Endothelial cell of umbilical vein (primary cell): ENCODE measurements around the gene SH3TC1. TPM values are rescaled to one million over a fixed set of nuclear protein-coding genes. Genes with fewer than 3 reads are reported as not detected.

Experiments used
- BruUV-seq: library from RNA; stranded (reverse); fragments of 400-500 nt; replicated peaks from 2 replicates; lab custom pipeline; 2021; lab: Mats Ljungman, UMichigan
- CTCF ChIA-PET: fragments of 300-600, 350-600 bp; sonication (Branson Sonifier 250); formaldehyde crosslinking; loops from one replicate; lab custom pipeline; 2021; ENCODE audit warnings: antibody characterized with exemption, inconsistent platforms; lab: Charles Lee
- POLR2A ChIA-PET: fragments of 300-600, 350-600 bp; sonication (Branson Sonifier 250); formaldehyde crosslinking; loops from one replicate; lab custom pipeline; 2021; ENCODE audit warnings: antibody characterized with exemption, inconsistent platforms; lab: Charles Lee
- DNase-seq: peaks from one replicate; pipeline ENCODE4 v3.0.0-alpha.2; 2011; ENCODE audit warnings: low read depth, low spot score
- FAIRE-seq: peaks from 2 replicates; lab custom pipeline; 2011; peaks lifted over from hg19 to GRCh38; lab: Jason Lieb, UNC
- H2AFZ ChIP-seq: 2 replicates; pipeline ENCODE4 v1.6.0; 2012; ENCODE audit warnings: low read depth, low read length, control low read depth, inconsistent platforms
- H3K27ac ChIP-seq: 2 replicates; pipeline ENCODE4 v1.5.1; 2011; ENCODE audit warnings: low read depth, mild to moderate bottlenecking, control low read depth, low read length, moderate library complexity; ENCODE audit not compliant: insufficient read depth
- H3K27me3 ChIP-seq, 2 experiments: 2 replicates each; pipeline versions ENCODE4 v1.6.0 to v1.6.1; 2011; ENCODE audit warnings: low read length in 2 of 2, mixed read lengths in 1 of 2; ENCODE audit not compliant: control insufficient read depth in 2 of 2, insufficient read depth in 2 of 2
- H3K36me3 ChIP-seq, 2 experiments: 2 replicates in 1 of 2; 3 replicates in 1 of 2; pipeline ENCODE4 v1.5.1; 2011; ENCODE audit warnings: low read length in 2 of 2, mild to moderate bottlenecking in 1 of 2, moderate library complexity in 1 of 2; ENCODE audit not compliant: control insufficient read depth in 2 of 2, insufficient read depth in 2 of 2; ENCODE audit errors: extremely low read depth in 1 of 2
- H3K4me1 ChIP-seq: 3 replicates; pipeline ENCODE4 v1.5.1; 2011; ENCODE audit warnings: mild to moderate bottlenecking, low read length; ENCODE audit not compliant: control insufficient read depth, insufficient read depth; ENCODE audit errors: extremely low read depth
- H3K4me2 ChIP-seq: 2 replicates; pipeline ENCODE4 v1.6.1; 2011; ENCODE audit warnings: low read length, control low read depth, mixed read lengths; ENCODE audit not compliant: insufficient read depth
- H3K4me3 ChIP-seq, 3 experiments: fragments of 200-600 bp in 1 of 3; sonication (generic), shearing (Covaris generic) in 1 of 3; replicated peaks in 1 of 3; 2 replicates each; pipeline ENCODE4 v1.5.1; 2011 to 2016; ENCODE audit warnings: control low read depth in 3 of 3, low read length in 3 of 3, mild to moderate bottlenecking in 2 of 3, inconsistent platforms in 1 of 3, low read depth in 1 of 3, moderate library complexity in 1 of 3; ENCODE audit not compliant: insufficient read depth in 1 of 3
- H3K79me2 ChIP-seq: 2 replicates; pipeline ENCODE4 v1.6.0; 2012; ENCODE audit warnings: low read length, inconsistent platforms; ENCODE audit not compliant: control insufficient read depth, insufficient read depth
- H3K9ac ChIP-seq: replicated peaks from 2 replicates; pipeline ENCODE3; 2011; ENCODE audit warnings: low read length, control low read depth; ENCODE audit not compliant: insufficient read depth; ENCODE audit errors: extremely low read depth
- H3K9me1 ChIP-seq: replicated peaks from 3 replicates; pipeline ENCODE4 v1.6.0; 2011; ENCODE audit warnings: mild to moderate bottlenecking, low read length; ENCODE audit not compliant: control insufficient read depth, insufficient read depth; ENCODE audit errors: extremely low read depth
- H3K9me3 ChIP-seq: replicated peaks from 2 replicates; pipeline ENCODE4 v1.5.1; 2012; ENCODE audit warnings: low read length, inconsistent platforms; ENCODE audit not compliant: control insufficient read depth, insufficient read depth
- H4K20me1 ChIP-seq: replicated peaks from 2 replicates; pipeline ENCODE3; 2011; ENCODE audit warnings: mild to moderate bottlenecking, low read length; ENCODE audit not compliant: control insufficient read depth, insufficient read depth; ENCODE audit errors: extremely low read depth
- CTCF ChIP-seq, 2 donors: IDR thresholded peaks; 1 replicate in 1 of 2; 2 replicates in 1 of 2; pipeline ENCODE4 v1.5.1; 2011; ENCODE audit warnings: low read length in 2 of 2, mild to moderate bottlenecking in 2 of 2, moderate library complexity in 2 of 2, control low read depth in 1 of 2, inconsistent platforms in 1 of 2, low read depth in 1 of 2; ENCODE audit not compliant: insufficient read depth in 1 of 2; ENCODE audit errors: extremely low read depth in 1 of 2
- EZH2 ChIP-seq: IDR thresholded peaks from 2 replicates; pipeline ENCODE4 v1.6.1; 2012; ENCODE audit warnings: borderline replicate concordance, low read depth, mild to moderate bottlenecking, moderate library complexity, low read length, inconsistent platforms; ENCODE audit not compliant: severe bottlenecking
- FOS ChIP-seq: IDR thresholded peaks from 2 replicates; pipeline ENCODE4 v1.6.1; 2011; ENCODE audit warnings: mild to moderate bottlenecking, low read length, moderate library complexity, borderline replicate concordance; ENCODE audit not compliant: insufficient read depth
- GATA2 ChIP-seq: IDR thresholded peaks from 2 replicates; pipeline ENCODE4 v1.7.0; 2011; ENCODE audit warnings: low read depth, mild to moderate bottlenecking, moderate library complexity, mixed read lengths, low read length; ENCODE audit not compliant: insufficient read length, insufficient read depth
- JUN ChIP-seq: IDR thresholded peaks from 2 replicates; pipeline ENCODE4 v1.6.1; 2011; ENCODE audit warnings: borderline replicate concordance, low read depth; ENCODE audit not compliant: insufficient read length, insufficient read depth
- MAX ChIP-seq: IDR thresholded peaks from 2 replicates; pipeline ENCODE4 v1.6.1; 2011; ENCODE audit not compliant: insufficient read depth, insufficient read length
- MYC ChIP-seq: IDR thresholded peaks from one replicate; pipeline ENCODE4 v1.6.1; 2011; ENCODE audit warnings: mild to moderate bottlenecking, low read depth, low read length
- POLR2A ChIP-seq: IDR thresholded peaks from 2 replicates; pipeline ENCODE4 v1.6.1; 2012; ENCODE audit warnings: low read depth, mild to moderate bottlenecking, control low read depth, low read length
- POLR2AphosphoS5 ChIP-seq: IDR thresholded peaks from 2 replicates; pipeline ENCODE4 v1.6.1; 2012; ENCODE audit warnings: low read depth, mild to moderate bottlenecking, control low read depth, low read length, moderate library complexity; ENCODE audit not compliant: insufficient read depth
- dilution Hi-C: fragments of 300-500 bp; cut with MboI; formaldehyde crosslinking; loops from one replicate; pipeline ENCODE4 v1.15.0; 2019; ENCODE audit warnings: low sequenced_read_pairs; ENCODE audit not compliant: extremely low pct_ligation_motif_present
- intact Hi-C: fragments of 100-400 bp; cut with micrococcal nuclease; formaldehyde crosslinking; loops from one replicate; pipeline ENCODE4 v1.10.0; 2022
- polyA plus RNA-seq, 4 experiments: library from polyadenylated mRNA; depleted of rRNA in 3 of 4; stranded (reverse) in 3 of 4; unstranded in 1 of 4; fragments of >200 nt; gene quantifications; 2 replicates each; pipeline versions ENCODE4 v1.2.1 to v1.2.3, GENCODE V29; 2011 to 2012; ENCODE audit warnings: missing spikeins in 1 of 4
- total RNA-seq: library from RNA; stranded (reverse); gene quantifications from 2 replicates; pipeline ENCODE4 v1.2.3, GENCODE V29; 2021

The SH3TC1 gene
- total and polyA plus RNA-seq, 2 donors (not counting 3 experiments of a cell fraction or from before 2014, with no cell fraction given): 96.5 to 192 TPM

DNA sequence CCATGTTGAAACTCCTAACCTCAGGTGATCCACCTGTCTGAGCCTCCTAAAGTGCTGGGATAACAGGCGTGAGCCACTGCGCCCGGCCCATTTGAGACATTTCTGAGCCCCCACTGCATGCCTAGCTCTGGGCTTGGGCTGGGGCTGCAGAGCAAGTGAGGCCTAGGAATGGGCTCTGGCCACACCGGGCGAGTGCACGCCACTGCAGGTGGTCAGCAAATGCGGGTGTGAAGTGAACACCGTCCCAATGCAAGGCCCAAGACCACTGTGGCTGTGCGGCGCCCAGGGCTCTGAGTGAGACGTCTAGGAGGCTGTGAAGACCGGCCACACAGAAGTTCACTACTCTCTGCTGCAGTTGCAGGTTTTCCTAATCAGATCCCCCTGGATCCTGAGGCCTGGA lies 9.5 kb downstream of the SH3TC1 start:
- no peak overlapping the region for H3K9ac ChIP-seq
- BruUV-seq: no TSS peak
- CTCF ChIA-PET: interaction anchor here (1.2 to 14.2 kb wide), 2 partner anchors 10 to 31 kb away, joined by 3 to 196 read pairs; partner anchors contain the start of gene SH3TC1
- no peak overlapping the region for H3K4me2 ChIP-seq
- DNase-seq: no peak
- H3K4me1 ChIP-seq: peaks cover 18% of the 10 kb centered on the region
- no peaks in the 10 kb centered on the region for H3K9me1 ChIP-seq
- H3K9me3 ChIP-seq: no peaks in the 10 kb centered on the region
- dilution Hi-C loops (no loop called here), intact Hi-C loops (no loop called here)
- peaks cover 34% of the 10 kb centered on the region for H3K79me2 ChIP-seq
- peaks cover 7 to 59% of the 10 kb centered on the region in 2 experiments for H3K36me3 ChIP-seq
- TF ChIP-seq JUN (no peak), POLR2AphosphoS5 (no peak), MYC (no peak), EZH2 (no peak), CTCF (IDR thresholded peaks at IDR 0.05; ENCODE audit: extremely low read depth in 1 of 2, insufficient read depth in 1 of 2, low read depth in 1 of 2, low read length in 2 of 2) (no peak), POLR2A (no peak), GATA2 (no peak), FOS (no peak), MAX (no peak)
- H3K4me3 ChIP-seq: no peak overlapping the region
- H2AFZ ChIP-seq: no peak overlapping the region
- FAIRE-seq: no peak
- POLR2A ChIA-PET: no interaction called here
- no peaks in the 10 kb centered on the region for H4K20me1 ChIP-seq
- no peak overlapping the region for H3K27ac ChIP-seq
- H3K27me3 ChIP-seq: no peaks in the 10 kb centered on the region
